ENCODE measurements around the gene RPS3A. TPM values are rescaled to one million over a fixed set of nuclear protein-coding genes. Genes with fewer than 3 reads are reported as not detected.

Gene RPS3A
- polyA plus RNA-seq, 1 experiment: 1,382 TPM

GRCh38 chr4:151094290-151094751, 5.1 kb upstream of the RPS3A start:
- H3K36me3 ChIP-seq (ENCODE audit: control insufficient read depth, insufficient read depth, low read length): no peaks in the 10 kb centered on the region
- no peak overlapping the region for H3K4me3 ChIP-seq (ENCODE audit: low read depth, low read length)
- TF ChIP-seq CTCF (IDR thresholded peaks at IDR 0.05; ENCODE audit: insufficient read depth, low read depth, low read length): no peak
- CTCF ChIA-PET: no interaction called here
- H3K27me3 ChIP-seq (ENCODE audit: control insufficient read depth, insufficient read depth, low read length): 0 out of 2 replicates have a peak, but pooled peaks cover 2% of the 10 kb centered on the region
- POLR2A ChIA-PET: no interaction called here
- DNase-seq (ENCODE audit: low read depth): no peak

- H3K36me3 ChIP-seq (ENCODE audit: control insufficient read depth, insufficient read depth, low read length): no peaks in the 10 kb centered on the region
- POLR2A ChIA-PET: no interaction called here
- no peak for DNase-seq (ENCODE audit: low read depth)
- CTCF ChIA-PET: no interaction called here
- 0 out of 2 replicates have a peak, but pooled peaks cover 2% of the 10 kb centered on the region for H3K27me3 ChIP-seq (ENCODE audit: control insufficient read depth, insufficient read depth, low read length)
- TF ChIP-seq CTCF (IDR thresholded peaks at IDR 0.05; ENCODE audit: insufficient read depth, low read depth, low read length): no peak
- no peak overlapping the region for H3K4me3 ChIP-seq (ENCODE audit: low read depth, low read length)
These were observed 4.3 kb upstream of the RPS3A start for GRCh38 chr4:151095142-151095541.

- no peak for DNase-seq (ENCODE audit: low read depth)
- Histone ChIP-seq H3K36me3 (ENCODE audit: control insufficient read depth, insufficient read depth, low read length) (0 out of 2 replicates have a peak, but pooled peaks cover 1% of the 10 kb centered on the region), H3K27me3 (ENCODE audit: control insufficient read depth, insufficient read depth, low read length) (0 out of 2 replicates have a peak, but pooled peaks cover 2% of the 10 kb centered on the region), H3K4me3 (ENCODE audit: low read depth, low read length) (no peak overlapping the region)
- TF ChIP-seq CTCF (IDR thresholded peaks at IDR 0.05; ENCODE audit: insufficient read depth, low read depth, low read length): no peak
- CTCF ChIA-PET: interaction anchor here (0.6 to 1.5 kb wide), 4 partner anchors 7 to 59 kb away, joined by 3 to 5 read pairs (median 3); no protein-coding TSS in a partner anchor
- POLR2A ChIA-PET: no interaction called here
These were observed 1.7 kb upstream of the RPS3A start for GRCh38 chr4:151097759-151098158.

- peak overlapping the region; percentile 3; the same call in 1 of the 2 replicates for H3K4me3 ChIP-seq (ENCODE audit: low read depth, low read length)
- POLR2A ChIA-PET: interaction anchor here (0.6 kb wide), 1 partner anchor 199 kb away, joined by 3 read pairs; no protein-coding TSS in a partner anchor
- H3K27me3 ChIP-seq (ENCODE audit: control insufficient read depth, insufficient read depth, low read length): 0 out of 2 replicates have a peak, but pooled peaks cover 2% of the 10 kb centered on the region
- DNase-seq (ENCODE audit: low read depth): no peak
- no peak for TF ChIP-seq CTCF (IDR thresholded peaks at IDR 0.05; ENCODE audit: insufficient read depth, low read depth, low read length)
- H3K36me3 ChIP-seq (ENCODE audit: control insufficient read depth, insufficient read depth, low read length): peaks cover 6% of the 10 kb centered on the region
- CTCF ChIA-PET: interaction anchor here (0.7 to 1.5 kb wide), 9 partner anchors 8 to 697 kb away, joined by 3 to 4 read pairs (median 3); no protein-coding TSS in a partner anchor
These were observed 524 bp upstream of the RPS3A start for GRCh38 chr4:151098979-151099228.

GRCh38 chr4:151099976-151100417, 569 bp downstream of the RPS3A start:
- ChIA-PET CTCF (interaction anchor here (0.8 to 1.5 kb wide), 3 partner anchors 13 to 702 kb away, joined by 3 read pairs; no protein-coding TSS in a partner anchor), POLR2A (interaction anchor here (1.0 kb wide), 1 partner anchor 10 kb away, joined by 4 read pairs; no protein-coding TSS in a partner anchor)
- TF ChIP-seq CTCF (IDR thresholded peaks at IDR 0.05; ENCODE audit: insufficient read depth, low read depth, low read length): no peak
- Histone ChIP-seq H3K36me3 (ENCODE audit: control insufficient read depth, insufficient read depth, low read length) (peaks cover 10% of the 10 kb centered on the region), H3K27me3 (ENCODE audit: control insufficient read depth, insufficient read depth, low read length) (0 out of 2 replicates have a peak, but pooled peaks cover 2% of the 10 kb centered on the region), H3K4me3 (ENCODE audit: low read depth, low read length) (peak overlapping the region; percentile 54)
- no peak for DNase-seq (ENCODE audit: low read depth)
